Karpas-422 (cell line): ENCODE data around the gene TPST1. TPM values are rescaled to one million over a fixed set of nuclear protein-coding genes. Genes with fewer than 3 reads are reported as not detected.

Experiments used
- DNase-seq: peaks from one replicate; pipeline ENCODE4 v3.0.0-alpha.2; 2015
- H2AFZ ChIP-seq: fragments of 200-600 bp; sonication (generic); 2 replicates; pipeline ENCODE4 v1.6.1; 2014; ENCODE audit warnings: antibody characterized with exemption, low read length, mixed read lengths
- H3K27ac ChIP-seq: fragments of 200-600 bp; sonication (generic); 2 replicates; pipeline ENCODE4 v1.5.1; 2014; ENCODE audit warnings: mild to moderate bottlenecking, low read length, moderate library complexity
- H3K27me3 ChIP-seq: fragments of 200-600 bp; sonication (generic); 2 replicates; pipeline ENCODE4 v1.6.1; 2014; ENCODE audit warnings: low read length, mixed read lengths
- H3K36me3 ChIP-seq: fragments of 200-600 bp; sonication (generic); 2 replicates; pipeline ENCODE4 v1.6.1; 2014; ENCODE audit warnings: low read length, mixed read lengths; ENCODE audit not compliant: insufficient read depth
- H3K4me1 ChIP-seq: fragments of 200-600 bp; sonication (generic); 2 replicates; pipeline ENCODE4 v1.6.1; 2014; ENCODE audit warnings: mild to moderate bottlenecking, low read length, mixed read lengths
- H3K4me2 ChIP-seq: fragments of 200-600 bp; sonication (generic); 2 replicates; pipeline ENCODE4 v1.6.1; 2014; ENCODE audit warnings: low read length, low read depth, mild to moderate bottlenecking; ENCODE audit not compliant: poor library complexity, severe bottlenecking
- H3K4me3 ChIP-seq: fragments of 200-600 bp; sonication (generic); 2 replicates; pipeline ENCODE4 v1.5.1; 2014; ENCODE audit warnings: mild to moderate bottlenecking, antibody characterized with exemption, low read length, mixed read lengths
- H3K79me2 ChIP-seq: fragments of 200-600 bp; sonication (generic); 2 replicates; pipeline ENCODE4 v1.6.1; 2014; ENCODE audit warnings: mild to moderate bottlenecking, low read length, mixed read lengths
- H3K9ac ChIP-seq: fragments of 200-600 bp; sonication (generic); 2 replicates; pipeline ENCODE4 v1.6.0; 2014; ENCODE audit warnings: low read length
- H3K9me2 ChIP-seq: fragments of 200-600 bp; sonication (generic), shearing (Covaris generic); replicated peaks from 2 replicates; pipeline ENCODE4 v1.6.0; 2014; ENCODE audit warnings: mild to moderate bottlenecking, low read length, moderate library complexity; ENCODE audit not compliant: insufficient read depth
- H3K9me3 ChIP-seq: fragments of 300-700, 200-600 bp; sonication (generic); 2 replicates; pipeline ENCODE4 v1.6.1; 2014; ENCODE audit warnings: low read length, mixed read lengths
- H4K20me1 ChIP-seq: fragments of 200-600 bp; sonication (generic); 2 replicates; pipeline ENCODE4 v1.6.1; 2014; ENCODE audit warnings: mild to moderate bottlenecking, antibody characterized with exemption, low read length, low read depth; ENCODE audit not compliant: insufficient read depth
- total RNA-seq: library from RNA; depleted of rRNA; stranded (reverse); fragments of >200 nt; shearing (Covaris generic); gene quantifications from 2 replicates; pipeline ENCODE4 v1.2.3, GENCODE V29; 2014; ENCODE audit warnings: low replicate concordance

Gene TPST1
- total RNA-seq, 1 experiment from 2014 or later = 8.5 TPM

DNA sequence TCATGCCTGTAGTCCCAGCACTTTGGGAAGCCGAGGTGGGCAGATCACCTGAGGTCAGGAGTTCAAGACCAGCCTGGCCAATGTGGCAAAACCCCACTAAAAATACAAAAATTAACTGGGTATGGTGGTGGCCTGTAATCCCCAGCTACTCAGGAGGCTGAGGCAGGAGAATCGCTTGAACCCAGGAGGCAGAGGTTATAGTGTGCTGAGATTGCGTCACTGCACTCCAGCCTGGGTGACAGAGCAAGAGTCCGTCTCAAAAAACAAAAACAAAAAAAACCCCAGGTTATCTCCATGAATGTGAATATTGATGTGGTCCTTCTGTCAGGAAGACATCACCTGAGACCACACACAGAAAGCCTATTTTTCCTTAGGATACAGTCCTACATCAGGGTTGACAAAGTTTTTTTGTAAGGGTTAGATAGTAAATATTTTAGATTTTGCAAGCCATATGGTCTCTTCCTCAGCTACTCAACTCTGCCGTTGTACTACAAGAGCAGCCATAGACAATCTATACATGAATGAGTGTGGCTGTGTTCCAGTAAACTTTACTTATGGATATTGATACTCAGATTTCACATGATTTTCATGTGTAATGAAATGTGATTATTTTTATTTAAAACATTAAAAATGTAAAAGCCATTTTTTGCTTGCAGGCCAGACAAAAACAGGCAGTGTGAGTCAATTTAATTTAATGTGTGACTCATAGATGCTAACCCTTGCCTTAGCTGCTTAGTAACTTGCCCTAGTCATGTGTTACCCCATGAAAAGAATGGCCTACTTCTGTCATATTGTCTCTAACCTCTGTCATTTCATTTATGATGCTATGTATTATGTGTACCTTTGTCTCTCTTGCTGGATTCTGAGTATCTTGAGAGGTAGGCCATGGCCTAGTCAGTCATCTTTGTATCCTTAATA is 78.1 kb downstream of the TPST1 start:
- Histone ChIP-seq H3K4me2 (no peak overlapping the region), H3K27ac (no peak overlapping the region), H3K9me2 (no peaks in the 10 kb centered on the region), H3K9ac (no peak overlapping the region), H3K9me3 (no peaks in the 10 kb centered on the region), H2AFZ (no peak overlapping the region), H3K4me1 (no peaks in the 10 kb centered on the region), H3K36me3 (no peaks in the 10 kb centered on the region), H3K4me3 (no peak overlapping the region), H4K20me1 (no peaks in the 10 kb centered on the region), H3K79me2 (no peaks in the 10 kb centered on the region), H3K27me3 (no peaks in the 10 kb centered on the region)
- DNase-seq = no peak

DNA sequence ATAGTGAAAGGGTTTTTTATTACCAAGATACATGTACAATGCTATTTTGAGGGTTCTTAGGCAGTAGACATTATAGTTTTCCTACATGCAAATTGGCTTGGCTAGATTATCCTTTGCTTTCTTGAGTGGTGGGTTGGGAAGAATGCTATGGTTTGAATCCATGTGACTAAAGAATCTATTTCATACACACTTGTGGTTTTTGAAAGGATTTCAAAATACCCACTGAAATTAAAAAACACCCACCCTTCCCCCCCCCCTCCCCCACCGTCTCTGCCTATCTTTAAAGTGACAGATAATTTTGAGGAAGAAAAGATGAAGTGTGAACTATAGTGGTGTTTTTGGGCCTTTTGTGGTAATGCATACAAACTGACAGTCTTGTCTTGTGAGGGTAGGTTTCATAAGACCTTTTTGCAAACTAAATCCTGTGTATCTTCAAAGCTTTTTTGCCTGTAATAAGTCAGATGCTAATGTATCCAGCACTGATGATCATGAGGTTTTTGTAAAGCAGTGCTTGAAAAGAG is 90.9 kb downstream of the TPST1 start:
- no peak overlapping the region for H3K27ac ChIP-seq

DNA sequence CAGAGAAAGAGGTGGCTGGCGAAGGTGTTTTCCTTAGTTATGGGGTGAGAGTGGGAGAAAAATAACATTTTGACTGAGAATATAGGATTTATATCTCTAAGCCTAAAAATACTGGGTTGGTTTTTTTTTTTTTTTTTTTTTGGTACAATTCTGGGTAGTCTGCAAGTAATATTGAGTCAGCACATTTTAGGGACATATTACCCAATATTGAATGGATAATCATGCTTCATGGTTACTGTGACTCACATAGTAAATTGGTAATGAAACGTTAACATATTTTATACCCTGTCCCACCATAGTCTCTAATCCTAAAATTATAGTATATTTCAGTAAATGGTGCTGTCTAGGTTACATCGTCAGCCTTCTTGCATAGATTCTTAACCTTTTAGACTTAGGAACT is 91.4 kb downstream of the TPST1 start:
- Histone ChIP-seq H3K79me2 (no peaks in the 10 kb centered on the region), H3K9ac (no peak overlapping the region), H3K9me2 (no peaks in the 10 kb centered on the region), H2AFZ (no peak overlapping the region), H3K27ac (no peak overlapping the region), H3K4me2 (no peak overlapping the region), H4K20me1 (no peaks in the 10 kb centered on the region), H3K9me3 (peaks cover 7% of the 10 kb centered on the region), H3K4me3 (no peak overlapping the region), H3K27me3 (no peaks in the 10 kb centered on the region), H3K4me1 (0 out of 2 replicates have a peak, but pooled peaks cover 2% of the 10 kb centered on the region), H3K36me3 (no peaks in the 10 kb centered on the region; the same call in 1 of the 2 replicates)
- DNase-seq = no peak

More for the DNA sequence above, 90.9 kb downstream of the TPST1 start:
- H3K9ac ChIP-seq = no peak overlapping the region
- H4K20me1 ChIP-seq = no peaks in the 10 kb centered on the region
- H3K9me3 ChIP-seq = peaks cover 7% of the 10 kb centered on the region
- H3K36me3 ChIP-seq = no peaks in the 10 kb centered on the region; the same call in 1 of the 2 replicates
- H3K4me1 ChIP-seq = 0 out of 2 replicates have a peak, but pooled peaks cover 2% of the 10 kb centered on the region
- DNase-seq = no peak
- H3K9me2 ChIP-seq = no peaks in the 10 kb centered on the region
- H2AFZ ChIP-seq = no peak overlapping the region
- H3K79me2 ChIP-seq = no peaks in the 10 kb centered on the region
- H3K27me3 ChIP-seq = no peaks in the 10 kb centered on the region
- no peak overlapping the region for H3K4me3 ChIP-seq
- H3K4me2 ChIP-seq = no peak overlapping the region

DNA sequence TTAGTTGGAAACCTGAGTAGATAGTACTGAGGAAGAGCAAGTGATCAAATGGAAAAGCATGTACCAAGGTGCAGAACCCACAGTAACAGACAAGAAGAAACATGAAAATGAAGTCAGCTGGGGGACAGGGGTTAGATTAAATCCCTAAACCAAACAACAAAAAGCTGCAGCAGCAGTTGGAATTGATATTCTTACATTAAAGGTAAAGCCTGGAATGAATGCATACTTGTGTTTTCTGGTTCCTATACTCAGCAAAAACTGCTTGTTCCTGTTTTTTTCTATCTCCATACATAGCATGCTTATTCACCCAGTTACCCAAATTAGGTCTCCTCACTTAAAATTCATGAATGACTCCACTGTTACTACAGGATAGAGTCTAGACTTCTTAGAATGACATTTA is 92.4 kb downstream of the TPST1 start:
- Histone ChIP-seq H3K9me2 (no peaks in the 10 kb centered on the region), H3K27ac (no peak overlapping the region), H3K4me1 (peaks cover 9% of the 10 kb centered on the region), H3K79me2 (no peaks in the 10 kb centered on the region), H3K4me2 (no peak overlapping the region), H3K36me3 (no peaks in the 10 kb centered on the region; the same call in 1 of the 2 replicates), H2AFZ (no peak overlapping the region), H3K9ac (no peak overlapping the region), H3K4me3 (no peak overlapping the region), H3K9me3 (peaks cover 7% of the 10 kb centered on the region), H4K20me1 (no peaks in the 10 kb centered on the region), H3K27me3 (no peaks in the 10 kb centered on the region)
- no peak for DNase-seq

DNA sequence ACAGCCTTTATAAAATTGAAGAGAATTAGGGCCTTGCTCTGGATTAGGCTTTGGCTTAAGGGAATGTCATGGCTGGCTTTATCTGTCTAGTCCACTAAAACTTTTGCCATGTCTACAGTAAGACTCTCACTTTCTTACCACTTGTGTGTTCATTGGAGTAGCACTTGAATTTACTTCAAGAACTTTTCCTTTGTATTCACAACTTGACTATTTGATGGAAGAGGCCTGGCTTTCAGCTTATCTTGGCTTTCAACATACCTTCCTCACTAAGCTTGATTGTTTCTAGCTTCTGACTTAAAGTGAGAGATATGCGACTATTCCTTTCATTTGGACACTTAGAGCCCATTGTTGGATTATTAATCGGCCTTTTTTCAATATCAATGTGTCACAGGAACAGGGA is 96.1 kb downstream of the TPST1 start:
- Histone ChIP-seq H3K4me3 (no peak overlapping the region), H3K4me2 (no peak overlapping the region), H3K9me2 (no peaks in the 10 kb centered on the region), H3K79me2 (no peaks in the 10 kb centered on the region), H4K20me1 (no peaks in the 10 kb centered on the region), H3K36me3 (no peaks in the 10 kb centered on the region; the same call in 1 of the 2 replicates), H3K4me1 (peaks cover 7% of the 10 kb centered on the region), H2AFZ (no peak overlapping the region), H3K9me3 (peaks cover 7% of the 10 kb centered on the region), H3K27me3 (no peaks in the 10 kb centered on the region), H3K27ac (no peak overlapping the region), H3K9ac (no peak overlapping the region)
- DNase-seq = no peak

DNA sequence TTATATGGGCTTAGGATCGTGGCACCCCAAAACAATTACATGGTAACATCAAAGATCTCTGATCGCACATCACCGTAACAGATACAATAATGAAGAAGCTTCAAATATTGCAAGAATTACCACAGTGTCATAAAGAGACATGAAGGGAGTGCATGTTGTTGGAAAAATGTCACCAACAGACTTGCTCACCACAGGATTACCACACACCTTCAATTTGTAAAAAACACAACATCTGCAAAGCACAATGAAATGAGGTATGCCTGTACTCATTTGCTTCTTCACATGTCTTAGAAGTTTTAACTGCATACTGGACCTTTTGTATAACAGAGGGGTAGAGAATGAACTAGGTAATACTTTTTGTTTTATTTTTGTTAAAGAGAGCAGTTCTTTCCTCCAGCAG is 96.6 kb downstream of the TPST1 start:
- peaks cover 7% of the 10 kb centered on the region for H3K4me1 ChIP-seq
- no peak overlapping the region for H3K9ac ChIP-seq
- H3K4me3 ChIP-seq = no peak overlapping the region

DNA sequence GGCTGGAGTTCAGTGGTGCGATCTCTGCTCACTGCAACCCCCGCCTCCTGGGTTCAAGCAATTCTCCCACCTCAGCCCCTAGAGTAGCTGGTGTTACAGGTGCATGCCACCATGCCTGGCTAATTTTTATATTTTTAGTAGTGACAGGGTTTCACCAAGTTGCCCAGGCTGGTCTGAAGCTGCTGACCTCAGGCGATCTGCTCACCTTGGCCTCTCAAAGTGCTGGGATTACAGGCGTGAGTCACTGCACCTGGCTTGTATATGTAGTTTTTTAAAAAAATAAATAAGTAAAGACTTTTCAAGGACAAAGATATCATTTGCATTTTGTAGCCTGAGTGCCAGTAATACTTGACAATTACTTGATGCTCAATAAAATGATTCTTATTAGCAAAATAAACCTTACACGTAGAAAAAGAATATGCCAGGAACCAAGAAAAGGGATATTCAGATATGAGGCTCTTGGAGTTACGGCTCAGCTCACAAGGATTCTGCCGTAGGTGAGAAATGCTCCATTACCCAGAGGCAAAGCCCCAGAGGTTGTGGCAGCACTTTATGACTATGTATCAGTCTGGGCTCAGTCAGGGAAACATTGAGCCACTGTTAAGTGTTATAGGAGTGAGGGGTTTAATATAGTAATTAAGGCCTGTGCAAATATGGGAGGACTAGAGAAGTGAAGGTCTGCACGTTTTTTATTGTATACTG is 98.5 kb downstream of the TPST1 start:
- Histone ChIP-seq H3K27ac (no peak overlapping the region), H3K36me3 (no peaks in the 10 kb centered on the region; the same call in 1 of the 2 replicates), H4K20me1 (0 out of 2 replicates have a peak, but pooled peaks cover 7% of the 10 kb centered on the region), H3K9me3 (no peaks in the 10 kb centered on the region), H3K4me3 (no peak overlapping the region), H3K4me2 (no peak overlapping the region), H3K9me2 (no peaks in the 10 kb centered on the region), H3K79me2 (no peaks in the 10 kb centered on the region), H3K9ac (no peak overlapping the region), H3K27me3 (no peaks in the 10 kb centered on the region), H2AFZ (no peak overlapping the region), H3K4me1 (peaks cover 7% of the 10 kb centered on the region)
- no peak for DNase-seq

More for the DNA sequence above, 96.6 kb downstream of the TPST1 start:
- H2AFZ ChIP-seq = no peak overlapping the region
- no peaks in the 10 kb centered on the region for H3K9me2 ChIP-seq
- no peak overlapping the region for H3K27ac ChIP-seq
- H4K20me1 ChIP-seq = no peaks in the 10 kb centered on the region
- H3K36me3 ChIP-seq = no peaks in the 10 kb centered on the region; the same call in 1 of the 2 replicates
- no peaks in the 10 kb centered on the region for H3K79me2 ChIP-seq
- DNase-seq = no peak
- peaks cover 7% of the 10 kb centered on the region for H3K9me3 ChIP-seq
- no peak overlapping the region for H3K4me2 ChIP-seq
- H3K27me3 ChIP-seq = no peaks in the 10 kb centered on the region

DNA sequence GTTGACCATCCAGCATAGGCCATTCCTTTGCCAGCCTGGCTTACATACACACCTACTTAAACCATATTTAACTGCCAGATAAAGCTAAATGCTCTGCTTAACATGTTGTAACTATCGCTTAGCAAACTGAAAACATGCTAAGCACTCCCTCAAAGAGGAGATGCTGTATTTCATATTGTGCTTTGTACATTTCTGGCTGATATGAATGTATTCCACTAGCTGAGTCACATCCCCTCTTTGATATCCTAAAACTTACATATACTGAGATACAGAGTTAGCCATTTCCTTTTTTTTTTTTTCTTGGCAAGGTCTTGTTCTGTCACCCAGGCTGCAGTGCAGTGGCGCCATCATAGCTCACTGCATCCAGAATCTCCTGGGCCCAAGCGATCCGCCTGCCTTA is 99.4 kb downstream of the TPST1 start:
- Histone ChIP-seq H3K4me1 (peaks cover 7% of the 10 kb centered on the region), H2AFZ (no peak overlapping the region), H3K79me2 (no peaks in the 10 kb centered on the region), H3K9ac (no peak overlapping the region), H3K9me3 (no peaks in the 10 kb centered on the region), H4K20me1 (0 out of 2 replicates have a peak, but pooled peaks cover 7% of the 10 kb centered on the region), H3K9me2 (no peaks in the 10 kb centered on the region), H3K36me3 (no peaks in the 10 kb centered on the region), H3K4me2 (no peak overlapping the region), H3K27ac (no peak overlapping the region), H3K4me3 (no peak overlapping the region), H3K27me3 (no peaks in the 10 kb centered on the region)
- DNase-seq = no peak
